Stimulated activated CD4-positive, alpha-beta T cell treated with anti-CD3 and anti-CD28 coated beads, Interleukin-1b, Interleukin-23, amount 100 ng/mL, for 4 hours (primary cell): ENCODE measurements around the gene RAP1GAP2.
"Not testable (repeated sequence)": the region's sequence is repeated elsewhere in the genome, so short reads cannot be mapped to it uniquely, and the experiment has no call there.

Experiments
- DNase-seq, 2 donors: peaks; one replicate each; pipeline ENCODE4 v3.0.0-alpha.2; 2020; ENCODE audit warnings: low read depth in 2 of 2

Gene RAP1GAP2

DNA sequence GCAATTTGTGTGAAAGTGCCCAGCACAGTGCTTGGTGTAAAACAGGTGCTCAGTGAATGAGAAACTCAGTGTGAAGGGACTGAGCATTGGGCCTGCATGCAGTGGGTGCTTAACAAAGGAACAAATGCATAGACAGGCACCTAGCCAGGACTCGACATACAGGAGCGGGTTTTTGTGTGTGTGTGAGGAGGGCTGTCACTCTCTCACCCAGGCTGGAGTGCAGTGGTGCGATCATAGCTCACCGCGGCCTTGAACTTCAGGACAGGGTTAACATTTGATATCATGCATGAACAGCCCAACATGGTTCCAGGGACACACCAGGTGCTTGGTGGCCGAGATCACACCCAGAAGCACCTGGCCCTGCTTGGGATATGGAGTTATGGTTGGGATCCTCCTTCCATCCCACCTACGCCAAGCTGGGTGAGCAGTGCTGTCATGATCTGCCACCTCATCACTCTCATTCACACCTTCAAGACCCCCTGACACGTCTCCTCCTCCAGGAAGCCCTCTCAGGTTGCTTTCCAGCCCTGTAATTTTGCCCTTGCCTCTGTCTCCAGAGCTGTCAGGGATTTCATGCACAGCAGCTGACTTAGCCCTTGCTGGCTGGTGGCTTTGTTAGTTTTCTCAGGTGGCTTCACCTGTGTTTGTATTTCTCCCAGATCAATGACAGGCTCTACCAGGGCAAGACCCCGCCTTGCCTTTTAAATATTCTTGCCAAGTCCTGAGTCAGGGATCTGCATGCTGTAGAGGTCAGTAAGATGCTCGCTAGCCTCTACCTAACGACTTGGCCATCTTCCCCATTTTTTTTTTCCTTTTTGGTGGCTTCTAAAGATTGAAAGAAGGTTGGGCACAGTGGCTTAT, 200.8 kb downstream of the RAP1GAP2 start:
- no peak for DNase-seq

DNA sequence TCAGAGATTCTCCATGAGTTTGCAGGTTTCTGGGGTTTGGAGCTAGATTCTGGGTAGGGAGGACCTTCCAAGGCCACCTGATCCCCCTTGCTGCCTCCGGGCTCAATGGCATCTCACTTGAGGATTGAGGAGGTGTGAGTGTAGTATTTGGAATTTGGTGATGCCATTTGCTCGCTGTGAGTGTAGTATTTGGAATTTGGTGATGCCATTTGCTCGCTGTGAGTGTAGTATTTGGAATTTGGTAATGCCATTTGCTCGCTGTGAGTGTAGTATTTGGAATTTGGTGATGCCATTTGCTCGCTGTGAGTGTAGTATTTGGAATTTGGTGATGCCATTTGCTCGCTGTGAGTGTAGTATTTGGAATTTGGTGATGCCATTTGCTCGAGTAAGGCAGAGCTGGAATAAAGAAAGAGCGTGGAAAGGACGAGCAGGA, 202.2 kb downstream of the RAP1GAP2 start:
- not testable (repeated sequence) for DNase-seq

DNA sequence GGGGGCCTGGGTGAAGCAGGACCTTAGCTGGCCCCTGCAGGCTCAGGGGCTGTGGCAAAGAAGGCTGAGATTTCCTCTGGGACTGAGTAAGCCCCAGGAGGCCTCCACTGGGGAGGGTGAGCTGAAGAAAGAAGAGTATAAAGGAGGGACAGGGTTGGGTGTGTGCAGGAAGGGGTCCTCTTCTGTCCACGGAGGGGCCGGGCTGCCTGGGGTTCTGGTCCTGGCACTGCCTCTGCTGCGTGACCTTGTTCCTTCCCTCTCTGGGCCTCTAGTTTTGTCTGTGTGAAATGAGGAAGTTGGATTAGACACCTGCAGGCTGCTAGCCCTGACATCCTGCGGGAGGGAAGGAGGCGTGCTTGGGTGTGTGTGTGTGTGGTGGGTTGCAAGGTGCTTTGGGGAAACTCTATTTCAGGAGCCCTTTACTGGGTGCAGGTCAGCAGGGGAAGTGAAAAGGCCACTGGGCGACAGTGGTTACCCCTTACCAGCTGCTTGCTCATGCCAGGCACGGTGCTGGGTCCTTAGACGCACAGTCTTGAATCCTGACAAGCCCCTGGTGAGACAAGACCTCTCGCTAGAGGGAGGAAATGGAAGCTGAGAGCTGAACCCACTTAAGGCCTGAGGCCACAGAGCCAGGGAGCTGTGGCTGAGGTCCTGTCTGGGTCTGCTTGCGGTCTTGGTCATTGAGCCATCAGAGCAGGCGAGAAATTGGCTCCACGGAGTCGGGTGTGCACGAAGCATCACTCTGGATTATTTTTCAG, 206.5 kb downstream of the RAP1GAP2 start:
- DNase-seq, result no peak

DNA sequence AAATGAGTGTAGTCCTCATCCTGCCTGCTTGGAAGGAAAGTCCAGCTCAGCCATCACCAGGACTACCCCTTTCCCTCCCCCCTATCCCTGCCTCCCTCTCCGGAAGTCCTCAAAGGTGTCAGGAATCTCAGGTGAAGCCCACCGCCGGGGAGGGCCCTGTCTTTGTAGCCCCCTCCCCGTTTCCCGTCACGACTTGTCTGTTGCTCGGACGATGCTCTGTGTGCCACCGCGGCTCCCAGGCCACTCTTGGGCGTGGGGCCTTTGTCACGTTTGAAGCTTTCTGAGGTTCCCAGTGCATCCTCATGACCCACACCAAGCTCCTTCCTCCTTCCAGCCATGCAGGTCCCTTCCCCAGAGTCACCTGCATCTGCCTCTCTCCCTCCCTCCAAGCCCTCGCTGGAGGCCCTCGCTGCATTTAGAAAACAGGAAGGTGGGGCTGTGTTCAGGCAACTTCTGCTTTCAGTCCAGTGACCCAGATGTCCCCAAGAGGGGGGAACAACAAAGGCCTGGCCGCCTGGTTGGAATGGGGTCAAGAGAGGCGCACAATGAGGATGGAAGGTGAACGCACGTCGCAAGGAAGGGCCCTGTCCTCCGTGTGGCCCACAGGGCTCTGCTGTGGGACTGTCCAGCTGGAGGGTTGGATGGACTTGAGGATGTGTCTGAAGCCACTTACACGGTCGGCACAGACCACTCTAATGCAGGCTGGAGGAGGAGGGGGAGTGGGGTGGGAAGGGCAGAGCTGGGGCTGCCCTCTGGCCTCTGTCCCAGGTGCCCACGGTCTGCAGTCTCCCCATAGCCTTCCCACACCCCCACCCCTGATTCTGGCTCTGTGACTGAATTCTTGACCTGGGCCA, 207.3 kb downstream of the RAP1GAP2 start:
- no peak for DNase-seq

DNA sequence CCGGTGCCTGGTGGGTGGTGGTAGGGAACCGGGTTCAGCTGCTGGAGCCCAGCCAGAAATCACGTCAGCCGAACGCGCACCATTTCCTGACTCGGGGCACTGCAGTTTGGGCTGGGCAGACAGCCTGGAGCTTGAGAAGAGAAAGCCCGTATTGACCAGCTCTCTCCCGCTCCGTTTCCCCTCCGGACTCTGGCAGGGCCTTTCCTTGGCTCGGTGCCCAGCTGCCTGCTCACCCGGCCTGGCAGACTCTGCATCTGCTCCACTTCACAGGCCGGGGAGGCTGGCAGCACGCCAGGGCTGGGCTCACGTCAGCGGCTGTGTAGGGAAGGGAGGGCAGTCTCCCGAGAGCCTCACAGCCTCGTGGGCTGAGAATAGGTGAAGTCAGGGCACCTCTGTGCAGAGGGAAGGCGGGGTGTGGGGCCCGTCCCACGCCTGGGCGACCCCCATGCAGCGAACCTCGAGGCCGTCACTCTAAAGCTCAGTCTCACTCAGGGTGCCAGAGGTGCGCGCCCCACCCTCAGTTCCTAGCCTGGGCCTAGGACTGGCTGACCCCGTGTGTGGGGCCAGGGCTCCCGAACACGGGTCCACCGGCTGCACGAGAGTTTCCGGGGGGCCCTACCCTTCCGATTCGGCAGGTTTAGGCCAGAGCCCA, 208.0 kb downstream of the RAP1GAP2 start:
- DNase-seq, result peak; percentile 26 to 56

DNA sequence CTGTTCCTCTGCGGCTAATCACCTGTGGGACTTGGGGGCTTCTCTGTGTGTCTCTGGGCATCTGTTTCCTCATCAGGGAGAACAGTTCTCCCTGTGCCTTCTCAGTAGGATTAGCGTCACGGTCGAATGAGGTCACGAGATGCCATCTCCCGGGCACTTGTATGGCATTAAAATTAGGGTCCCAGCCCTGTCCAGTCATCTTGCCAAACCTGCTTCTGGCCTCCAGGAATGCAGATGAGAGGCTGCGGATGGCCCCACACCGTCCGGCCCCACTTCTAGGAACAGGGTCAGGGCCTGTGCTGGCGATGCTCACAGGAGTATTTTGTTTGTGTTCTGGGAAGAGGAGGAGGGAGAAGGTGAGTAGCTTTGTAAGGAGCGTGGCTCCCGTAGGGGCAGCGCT, 208.7 kb downstream of the RAP1GAP2 start:
- DNase-seq, result no peak

DNA sequence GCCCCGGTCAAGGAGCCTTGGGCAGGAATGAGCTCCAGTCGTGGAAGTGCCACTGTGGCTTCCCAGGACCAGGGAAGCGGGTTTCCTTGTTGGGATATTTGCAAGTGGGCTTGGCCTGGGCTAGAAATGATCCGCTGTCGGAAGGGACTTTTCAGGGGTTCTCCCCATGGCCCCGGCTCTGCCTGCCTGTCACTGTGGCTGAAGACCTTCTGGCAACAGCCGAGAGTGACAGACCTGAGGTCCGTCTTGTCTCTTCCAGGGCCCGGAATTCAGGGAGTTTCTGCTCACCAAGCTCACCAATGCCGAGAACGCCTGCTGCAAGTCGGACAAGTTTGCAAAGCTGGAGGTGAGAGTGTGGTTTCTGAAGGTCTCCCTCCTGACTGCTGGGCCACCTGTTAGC, 209.5 kb downstream of the RAP1GAP2 start:
- no peak for DNase-seq

DNA sequence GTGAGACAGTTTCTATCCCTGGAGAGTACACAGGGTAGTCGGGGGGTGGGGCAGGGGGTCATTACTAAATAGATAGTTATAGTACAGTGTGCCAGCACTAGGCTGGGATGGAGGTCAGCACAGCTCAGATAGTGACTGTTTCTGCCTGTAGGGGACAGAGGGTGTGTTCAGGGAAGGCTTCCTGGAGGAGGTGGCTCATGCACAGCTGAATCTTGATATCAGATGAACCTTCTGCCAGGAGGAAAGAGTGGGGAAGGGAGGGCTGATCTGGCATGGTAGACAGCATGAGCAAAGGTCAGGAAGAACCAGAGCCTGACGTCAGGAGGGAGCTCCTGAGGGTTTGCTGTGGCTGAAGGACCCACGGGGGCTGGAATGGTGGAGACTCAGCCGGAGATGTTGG, 210.6 kb downstream of the RAP1GAP2 start:
- DNase-seq, result no peak

DNA sequence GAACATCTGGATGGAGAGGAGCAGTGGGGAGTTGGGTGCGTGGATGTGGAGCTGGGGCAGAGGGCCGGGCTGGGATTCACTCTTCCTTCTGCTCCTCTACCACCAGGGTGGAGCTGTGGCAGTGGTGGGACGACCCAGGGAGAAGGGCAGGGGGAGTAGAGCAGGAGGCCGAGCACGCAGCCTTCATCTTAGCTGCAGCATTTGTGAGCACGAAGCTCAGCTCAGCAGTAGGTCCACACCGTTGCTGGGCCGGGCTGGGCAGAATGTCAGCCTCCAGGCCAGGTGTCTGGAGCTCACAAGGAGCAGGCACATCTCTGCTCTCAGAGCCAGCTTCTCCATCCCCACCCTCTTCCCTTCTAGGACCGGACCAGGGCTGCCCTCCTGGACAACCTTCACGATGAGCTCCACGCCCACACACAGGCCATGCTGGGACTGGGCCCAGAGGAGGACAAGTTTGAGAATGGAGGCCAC, 211.4 kb downstream of the RAP1GAP2 start:
- DNase-seq, result no peak

DNA sequence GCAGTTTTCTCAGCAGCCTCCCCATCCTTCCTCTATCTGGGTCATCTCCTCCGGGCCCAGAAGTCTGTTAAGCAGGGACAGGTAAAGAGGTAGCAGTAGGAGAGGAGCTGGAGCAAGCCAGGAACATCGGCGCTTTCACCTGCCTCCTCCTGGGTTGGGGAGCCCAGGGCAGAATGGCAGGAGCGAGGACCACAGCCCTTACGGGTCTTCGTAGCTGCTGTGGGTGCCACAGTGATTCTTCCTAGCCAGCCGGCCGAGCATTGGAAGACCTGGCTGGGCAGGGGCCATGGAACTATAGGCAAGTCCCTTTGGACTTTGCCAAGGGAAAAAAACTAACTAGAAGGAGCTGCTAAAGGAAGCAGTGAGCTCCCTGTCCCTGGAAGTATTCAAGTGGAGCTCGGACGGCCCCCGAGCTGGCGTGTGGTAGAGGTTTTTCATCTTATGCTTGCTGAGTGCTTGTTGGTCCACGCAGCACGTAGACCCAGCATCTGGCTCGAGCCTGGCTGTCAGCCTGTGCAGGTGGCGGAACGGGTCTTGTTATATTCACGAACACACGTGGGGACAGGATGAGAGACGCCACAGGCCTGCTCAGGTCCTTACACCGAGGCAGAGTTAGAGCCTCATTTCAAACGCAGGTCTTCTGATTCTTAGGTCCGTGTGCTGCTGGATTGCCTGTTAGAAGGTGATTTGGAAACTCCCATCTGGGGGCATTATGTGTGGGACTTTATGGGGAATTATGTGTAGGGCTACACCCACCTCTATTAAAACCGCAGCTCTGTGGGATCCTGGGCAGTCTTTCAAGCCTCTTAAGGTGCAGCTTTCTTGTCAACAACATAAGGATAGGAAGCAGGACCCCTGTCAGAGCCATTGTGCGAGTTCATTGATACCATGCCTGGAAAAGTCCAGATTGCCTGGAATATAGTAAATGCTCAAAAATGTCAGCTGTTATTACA, 212.4 kb downstream of the RAP1GAP2 start:
- no peak for DNase-seq

DNA sequence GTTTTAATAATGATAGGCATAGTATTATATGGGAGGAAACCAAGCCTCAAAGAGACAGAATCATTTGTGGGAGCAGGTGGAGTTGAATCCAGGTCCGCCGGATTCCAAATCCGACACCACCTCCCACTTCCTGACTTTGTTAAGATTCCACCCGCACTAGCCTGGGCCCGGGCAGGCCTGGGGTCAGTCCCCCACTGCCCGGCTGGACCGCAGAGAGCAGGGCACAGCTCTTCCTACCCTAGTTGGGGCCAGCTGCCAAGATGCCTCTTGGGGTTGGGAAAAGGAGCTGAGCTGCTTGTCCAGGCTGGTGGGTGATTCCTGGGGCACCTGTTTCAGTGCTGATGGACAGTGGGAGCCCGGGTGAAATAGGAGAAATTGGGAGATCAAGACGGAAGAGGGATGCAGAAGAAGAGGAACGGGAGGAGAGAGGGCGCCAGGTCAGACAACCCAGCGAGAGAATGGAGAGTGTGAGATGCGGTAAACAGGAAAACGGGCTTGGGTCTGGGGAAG, 213.2 kb downstream of the RAP1GAP2 start:
- no peak for DNase-seq

DNA sequence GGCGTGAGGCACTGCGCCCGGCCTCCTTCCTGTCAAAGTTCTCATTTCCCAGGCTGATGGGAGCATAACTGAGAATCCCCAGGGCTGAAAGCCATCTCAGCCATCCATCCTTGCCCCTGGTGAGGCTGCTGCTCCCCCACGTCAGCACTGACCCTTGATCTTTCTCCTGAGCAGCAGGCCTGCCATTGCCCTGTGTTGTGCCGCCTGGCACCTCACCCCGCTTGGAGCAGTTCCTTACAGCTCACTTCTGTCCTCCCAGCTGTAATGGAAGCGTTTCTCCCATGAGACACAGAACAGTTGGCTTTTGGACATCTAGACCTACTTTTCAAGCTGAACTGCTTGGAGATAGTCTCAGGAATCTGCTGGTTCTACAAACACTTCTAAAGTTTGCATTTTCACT, 215.7 kb downstream of the RAP1GAP2 start:
- no peak for DNase-seq

DNA sequence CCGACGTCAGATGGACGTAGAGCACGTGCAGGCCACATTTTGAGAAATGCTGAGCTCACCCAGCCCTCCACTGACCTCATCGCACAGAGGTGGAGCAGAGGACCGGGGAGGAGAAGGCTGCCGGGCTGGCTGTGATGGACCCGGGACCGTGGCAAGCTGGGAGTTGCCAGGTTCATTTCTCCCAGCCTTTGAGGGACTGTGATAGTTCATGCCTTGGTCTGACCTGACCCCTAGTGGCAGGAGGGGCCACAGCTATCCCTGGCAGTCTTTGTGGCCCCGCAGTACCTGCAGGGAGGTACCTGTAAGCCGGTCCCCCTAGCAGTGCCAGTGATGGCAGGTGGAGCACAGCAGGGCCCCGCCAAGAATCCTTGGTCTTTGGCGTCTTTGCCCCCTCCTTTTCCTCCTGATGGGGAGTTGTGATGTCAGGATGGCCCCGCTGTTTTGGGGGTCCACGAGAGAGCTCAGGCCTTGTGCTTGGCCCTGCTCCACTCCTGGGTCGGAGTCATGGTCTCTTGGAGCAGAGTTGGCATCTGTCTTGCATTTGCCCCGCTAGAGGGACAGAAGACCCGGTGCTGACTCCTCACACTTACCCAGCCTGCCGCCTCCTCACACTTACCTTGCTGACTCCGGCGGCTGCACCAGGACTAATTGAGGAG, 216.8 kb downstream of the RAP1GAP2 start:
- DNase-seq, result peak; percentile 32 to 36

DNA sequence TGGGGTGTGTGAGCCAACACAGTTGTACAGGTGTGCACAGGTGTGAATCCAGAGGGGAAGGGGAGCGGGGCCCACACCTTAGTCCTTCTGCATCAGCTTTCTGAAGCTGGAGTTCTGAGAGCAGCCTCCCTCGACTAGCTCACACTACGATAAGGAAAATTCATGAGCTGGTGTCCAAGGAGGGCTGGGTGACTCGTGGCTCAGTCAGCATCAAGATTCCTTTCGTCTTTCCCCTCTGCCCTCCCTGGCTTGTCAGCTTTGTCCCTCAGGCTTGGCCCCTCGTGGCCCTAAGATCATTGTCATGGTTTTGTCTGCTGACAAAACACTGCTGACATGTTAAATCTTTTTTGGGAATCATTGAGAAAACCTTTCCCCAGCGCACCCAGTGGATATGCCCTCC, 219.7 kb downstream of the RAP1GAP2 start:
- no peak for DNase-seq

DNA sequence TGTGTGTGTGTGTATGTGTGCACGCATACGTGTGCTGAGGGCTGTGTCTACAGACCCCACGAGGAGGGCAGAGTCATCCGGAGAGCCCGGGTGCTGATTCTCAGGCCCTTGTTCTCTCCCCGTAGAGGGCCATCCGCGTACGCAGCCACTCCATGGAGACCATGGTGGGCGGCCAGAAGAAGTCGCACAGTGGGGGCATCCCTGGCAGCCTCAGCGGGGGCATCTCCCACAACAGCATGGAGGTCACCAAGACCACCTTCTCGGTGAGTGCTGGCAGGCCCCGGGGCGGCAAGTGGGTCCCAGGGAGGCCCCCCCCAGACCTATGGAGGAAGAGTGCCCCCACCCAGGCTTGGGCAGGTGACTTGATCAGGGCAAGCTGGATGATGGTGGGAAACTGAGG, 221.7 kb downstream of the RAP1GAP2 start:
- no peak for DNase-seq

DNA sequence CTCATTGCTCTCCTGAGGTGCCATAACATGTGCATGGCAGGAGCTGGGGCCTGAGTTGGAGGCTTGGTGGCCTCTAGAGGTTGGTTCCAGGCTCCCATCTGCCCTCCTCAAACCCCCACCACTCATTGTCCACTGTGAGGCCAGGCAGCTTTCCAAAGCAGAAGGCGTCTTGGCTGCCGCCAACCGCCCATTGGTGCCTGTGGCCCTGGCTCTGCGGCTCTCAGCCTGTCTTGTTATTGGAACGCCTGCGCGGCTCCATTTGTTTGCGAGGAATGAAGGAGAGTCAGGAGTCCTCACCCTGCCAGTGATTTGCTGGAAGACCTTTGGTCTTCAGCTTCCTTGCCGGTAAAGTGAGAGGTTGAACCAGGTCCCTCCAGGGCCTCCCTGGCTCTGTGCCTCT, 223.5 kb downstream of the RAP1GAP2 start:
- DNase-seq, result no peak

DNA sequence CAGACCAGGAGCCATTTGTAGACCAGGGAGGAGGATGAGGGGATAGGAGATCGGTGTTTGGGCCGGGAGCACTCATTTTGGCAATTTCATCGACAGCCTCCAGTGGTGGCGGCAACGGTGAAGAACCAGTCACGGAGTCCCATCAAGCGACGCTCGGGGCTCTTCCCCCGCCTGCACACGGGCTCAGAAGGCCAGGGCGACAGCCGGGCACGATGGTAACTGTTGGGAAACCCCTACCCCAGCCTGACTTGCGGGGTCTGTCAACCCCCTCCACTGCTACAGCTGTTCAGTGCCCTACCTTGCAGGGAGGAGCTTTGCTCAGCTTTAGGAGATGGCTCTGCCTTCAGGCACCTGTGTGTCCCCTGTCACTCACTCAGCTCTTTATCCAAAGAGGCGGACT, 224.1 kb downstream of the RAP1GAP2 start:
- no peak for DNase-seq

DNA sequence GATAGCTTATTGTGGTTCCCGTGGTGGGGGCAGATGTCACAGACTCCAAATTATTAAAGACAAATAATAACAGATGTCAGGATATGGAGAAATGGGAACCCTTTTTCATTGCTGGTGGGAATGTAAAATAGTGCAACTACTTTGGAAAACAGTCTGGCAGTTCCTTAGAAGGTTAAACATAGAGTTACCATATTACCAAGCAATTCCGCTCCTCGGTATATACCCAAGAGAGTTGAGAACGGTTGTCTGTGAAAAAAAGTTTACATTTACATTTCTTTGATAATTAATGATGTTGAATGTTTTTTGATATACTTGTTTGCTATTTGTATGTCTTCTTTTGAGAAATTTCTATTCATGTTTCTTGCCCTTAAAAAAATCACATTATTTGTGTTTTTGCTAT, 226.0 kb downstream of the RAP1GAP2 start:
- no peak for DNase-seq

DNA sequence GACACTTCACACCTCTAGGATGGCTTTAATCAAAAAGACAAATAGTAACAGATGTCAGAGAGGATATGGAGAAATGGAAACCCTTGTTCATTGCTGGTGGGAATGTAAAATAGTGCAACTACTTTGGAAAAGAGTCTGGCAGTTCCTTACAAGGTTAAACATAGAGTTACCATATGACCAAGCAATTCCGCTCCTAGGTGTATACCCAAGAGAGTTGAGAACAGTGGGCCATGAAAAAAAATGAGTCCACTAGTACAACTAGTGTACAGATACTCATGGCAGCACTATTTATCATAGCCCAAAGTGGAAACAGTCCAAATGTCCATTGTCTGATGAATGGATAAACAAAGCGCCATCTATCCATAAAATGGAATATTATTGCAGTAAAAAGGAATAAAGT, 228.1 kb downstream of the RAP1GAP2 start:
- DNase-seq, result no peak
